ENCODE measurements around the gene TNIK.

DNA sequence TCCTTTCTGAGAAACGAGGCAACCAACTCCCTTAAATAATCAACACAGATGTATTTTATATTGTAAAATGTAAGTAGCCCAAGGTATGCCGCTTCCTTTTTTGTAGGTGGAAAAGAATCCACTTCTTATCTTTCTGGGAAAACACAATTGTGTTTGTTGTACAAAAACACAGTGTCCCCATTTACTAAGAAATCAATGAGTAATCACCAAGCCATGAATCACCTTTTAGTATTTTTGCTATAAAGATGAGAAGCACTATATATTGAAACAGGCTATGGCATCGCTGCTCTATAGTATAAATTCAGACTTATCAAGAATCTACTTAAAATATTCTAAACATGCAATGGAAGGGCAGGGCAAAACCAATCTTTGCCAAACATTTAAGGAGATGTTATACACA, 104.0 kb downstream of the TNIK start:
- no peak for TF ChIP-seq EP300 (IDR thresholded peaks at IDR 0.05)
- TF ChIP-seq, protein P1, sequence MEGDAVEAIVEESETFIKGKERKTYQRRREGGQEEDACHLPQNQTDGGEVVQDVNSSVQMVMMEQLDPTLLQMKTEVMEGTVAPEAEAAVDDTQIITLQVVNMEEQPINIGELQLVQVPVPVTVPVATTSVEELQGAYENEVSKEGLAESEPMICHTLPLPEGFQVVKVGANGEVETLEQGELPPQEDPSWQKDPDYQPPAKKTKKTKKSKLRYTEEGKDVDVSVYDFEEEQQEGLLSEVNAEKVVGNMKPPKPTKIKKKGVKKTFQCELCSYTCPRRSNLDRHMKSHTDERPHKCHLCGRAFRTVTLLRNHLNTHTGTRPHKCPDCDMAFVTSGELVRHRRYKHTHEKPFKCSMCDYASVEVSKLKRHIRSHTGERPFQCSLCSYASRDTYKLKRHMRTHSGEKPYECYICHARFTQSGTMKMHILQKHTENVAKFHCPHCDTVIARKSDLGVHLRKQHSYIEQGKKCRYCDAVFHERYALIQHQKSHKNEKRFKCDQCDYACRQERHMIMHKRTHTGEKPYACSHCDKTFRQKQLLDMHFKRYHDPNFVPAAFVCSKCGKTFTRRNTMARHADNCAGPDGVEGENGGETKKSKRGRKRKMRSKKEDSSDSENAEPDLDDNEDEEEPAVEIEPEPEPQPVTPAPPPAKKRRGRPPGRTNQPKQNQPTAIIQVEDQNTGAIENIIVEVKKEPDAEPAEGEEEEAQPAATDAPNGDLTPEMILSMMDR (IDR thresholded peaks at IDR 0.05) = no peak

Measured in esophagus muscularis mucosa (tissue), 3 donors.